ENCODE results near the gene PNPO.

PNPO gene

GRCh38 chr17:47998044-47998443, 56.7 kb downstream of the PNPO start:
- DNase-seq (ENCODE audit: low read depth) = no peak

Measured in activated T-cell treated with anti-CD3 and anti-CD28 coated beads for 24 hours (primary cell).